HG03521 (cell line): ENCODE results near the gene METTL4.
"Not testable (repeated sequence)": the region's sequence is repeated elsewhere in the genome, so short reads cannot be mapped to it uniquely, and the experiment has no call there.

Experiments
- ATAC-seq: cut with Tn5 transposase; IDR thresholded peaks from one replicate; pipeline ENCODE4 v1.9.1; 2021; ENCODE audit warnings: mild to moderate bottlenecking, moderate library complexity; ENCODE audit not compliant: unreplicated experiment

METTL4 gene

GRCh38 chr18:2564373-2564772, 6.9 kb downstream of the METTL4 start:
- no peak for ATAC-seq

- ATAC-seq: no peak
Measured at GRCh38 chr18:2559249-2559648, 12.1 kb downstream of the METTL4 start.

GRCh38 chr18:2557536-2557935, 13.8 kb downstream of the METTL4 start:
- ATAC-seq: no peak

- no peak for ATAC-seq
Measured at GRCh38 chr18:2555895-2556294, 15.4 kb downstream of the METTL4 start.

DNA sequence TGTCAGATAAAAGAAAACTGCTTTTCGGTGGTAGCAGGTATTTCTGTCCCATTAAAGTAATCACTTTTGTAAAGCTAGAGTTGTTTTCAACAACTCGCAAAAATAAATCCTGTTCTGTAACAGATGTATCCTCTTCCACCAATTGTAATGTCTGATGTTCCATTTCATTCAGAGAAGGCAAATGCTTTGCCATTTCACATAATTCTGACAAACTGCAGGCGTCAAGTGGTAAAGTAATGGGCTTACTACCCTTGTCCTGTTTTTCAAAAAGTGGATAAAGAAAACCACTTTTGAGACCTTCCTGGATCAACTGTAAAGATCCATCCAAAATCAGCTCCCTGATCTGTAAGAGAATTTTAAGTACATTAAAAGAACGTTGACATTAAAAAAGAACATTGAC, 16.6 kb downstream of the METTL4 start:
- ATAC-seq: no peak

DNA sequence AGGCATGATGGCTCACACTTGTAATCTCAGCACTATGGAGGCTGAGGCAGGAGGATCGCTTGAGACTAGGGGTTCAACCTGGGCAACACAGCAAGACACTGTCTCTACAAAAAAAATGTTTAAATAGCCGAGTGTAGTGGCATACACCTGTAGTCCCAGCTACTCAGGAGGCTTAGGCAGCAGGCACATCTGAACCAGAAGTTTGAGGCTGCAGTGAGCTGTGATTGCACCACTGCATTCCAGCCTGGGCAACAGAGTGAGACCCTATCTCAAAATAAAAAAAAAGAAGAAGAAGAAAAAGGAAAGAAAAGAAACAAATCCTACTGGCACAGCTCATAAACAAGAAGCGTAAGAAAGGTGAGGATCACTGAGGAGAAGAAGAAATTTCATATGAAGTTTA, 19.9 kb downstream of the METTL4 start:
- ATAC-seq: no peak

- no peak for ATAC-seq
Measured at GRCh38 chr18:2549462-2549861, 21.8 kb downstream of the METTL4 start.

DNA sequence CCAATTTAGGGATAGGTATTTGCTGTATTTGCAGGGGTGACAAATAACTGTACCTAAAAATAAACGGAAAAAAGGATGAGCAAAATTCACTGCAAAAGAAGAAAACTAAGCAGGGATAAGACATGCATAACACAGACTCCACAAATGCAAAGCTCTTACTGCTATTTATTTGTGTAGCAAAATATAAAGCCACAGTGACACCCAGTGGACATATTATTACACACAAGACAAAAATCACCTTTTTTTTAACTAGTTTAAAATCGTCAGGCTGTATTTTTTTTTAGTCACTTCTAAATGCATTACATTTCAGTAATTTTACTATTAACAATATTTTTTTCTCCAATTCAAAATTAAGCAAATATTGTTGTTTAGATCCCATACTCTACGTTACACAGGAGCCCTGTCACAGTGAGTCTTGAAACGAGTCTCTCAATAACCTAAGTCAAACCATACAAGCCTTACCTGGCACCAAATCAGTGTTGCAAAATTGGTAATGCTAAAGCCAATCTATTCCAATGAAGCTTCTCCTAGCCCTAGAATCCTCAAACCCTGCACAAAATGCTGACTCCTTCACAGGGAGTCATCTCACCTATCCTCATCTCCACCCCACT, 23.7 kb downstream of the METTL4 start:
- ATAC-seq: no peak

DNA sequence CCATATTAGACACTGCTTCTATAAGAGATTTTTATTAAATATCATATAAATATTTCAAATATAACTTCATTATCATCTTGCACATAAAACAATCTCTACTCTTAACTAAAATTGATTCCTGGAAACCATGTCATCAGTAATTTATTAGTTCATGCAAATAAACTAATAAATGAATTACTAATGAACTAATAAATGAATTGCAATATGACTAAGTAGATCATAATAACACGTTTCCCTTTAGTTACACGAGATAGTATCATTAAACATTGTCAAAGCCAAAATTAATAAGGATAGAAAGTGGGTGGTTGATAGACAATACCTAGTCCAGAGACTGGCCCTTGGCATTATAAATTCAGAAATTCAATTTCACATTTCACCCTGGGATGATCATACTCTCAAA, 26.1 kb downstream of the METTL4 start:
- no peak for ATAC-seq

GRCh38 chr18:2541925-2542563, 29.3 kb downstream of the METTL4 start:
- not testable (repeated sequence) for ATAC-seq

- ATAC-seq: no peak
Measured at GRCh38 chr18:2540575-2540974, 30.7 kb downstream of the METTL4 start.

- no peak for ATAC-seq
Measured at GRCh38 chr18:2538844-2539243, 32.5 kb downstream of the METTL4 start.

GRCh38 chr18:2538236-2538635, 33.1 kb downstream of the METTL4 start:
- no peak for ATAC-seq

DNA sequence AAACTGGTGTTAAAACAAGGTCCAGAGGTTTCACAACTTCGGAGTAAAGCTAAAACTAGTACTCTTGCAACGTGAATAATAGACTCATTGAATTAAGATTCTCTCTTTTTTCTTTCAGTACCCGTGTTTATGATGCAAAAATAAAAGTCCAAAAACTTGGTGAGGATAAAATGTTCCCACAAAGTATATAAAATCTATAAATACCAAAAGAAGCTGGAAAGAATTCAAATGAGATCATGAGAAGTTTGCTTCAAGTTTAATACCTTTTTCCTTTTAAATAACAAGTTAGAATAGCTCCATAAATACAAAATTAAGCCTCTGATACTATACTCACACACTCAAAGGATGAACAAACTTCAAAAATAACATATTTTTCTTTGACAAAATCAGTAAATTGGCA, 34.0 kb downstream of the METTL4 start:
- no peak for ATAC-seq

GRCh38 chr18:2536493-2536892, 34.8 kb downstream of the METTL4 start:
- no peak for ATAC-seq

- ATAC-seq: no peak
Measured at GRCh38 chr18:2536063-2536462, 35.2 kb downstream of the METTL4 start.

- ATAC-seq: no peak
Measured at GRCh38 chr18:2535419-2535910, 35.8 kb downstream of the METTL4 start.

DNA sequence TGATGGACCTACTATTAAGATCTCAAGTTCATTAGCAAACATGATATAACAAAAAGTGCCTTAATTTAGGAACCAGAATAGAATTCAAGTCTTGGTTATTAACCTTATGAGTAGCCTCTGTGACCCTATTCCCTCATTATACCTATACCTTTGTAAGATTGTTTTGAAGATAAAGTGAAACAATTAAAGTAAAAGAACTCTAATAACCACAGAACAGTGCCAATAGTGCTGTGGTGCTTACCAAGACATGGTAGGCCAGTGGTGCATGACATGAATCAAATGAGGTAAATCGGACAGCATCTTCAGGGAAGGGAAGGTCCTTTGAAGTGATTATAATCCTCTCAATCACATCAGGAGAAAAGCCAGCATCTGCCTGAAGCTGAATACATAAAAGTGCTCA, 36.4 kb downstream of the METTL4 start:
- ATAC-seq: no peak

GRCh38 chr18:2532797-2533196, 38.5 kb downstream of the METTL4 start:
- no peak for ATAC-seq

GRCh38 chr18:2531751-2532150, 39.6 kb downstream of the METTL4 start:
- ATAC-seq: no peak

DNA sequence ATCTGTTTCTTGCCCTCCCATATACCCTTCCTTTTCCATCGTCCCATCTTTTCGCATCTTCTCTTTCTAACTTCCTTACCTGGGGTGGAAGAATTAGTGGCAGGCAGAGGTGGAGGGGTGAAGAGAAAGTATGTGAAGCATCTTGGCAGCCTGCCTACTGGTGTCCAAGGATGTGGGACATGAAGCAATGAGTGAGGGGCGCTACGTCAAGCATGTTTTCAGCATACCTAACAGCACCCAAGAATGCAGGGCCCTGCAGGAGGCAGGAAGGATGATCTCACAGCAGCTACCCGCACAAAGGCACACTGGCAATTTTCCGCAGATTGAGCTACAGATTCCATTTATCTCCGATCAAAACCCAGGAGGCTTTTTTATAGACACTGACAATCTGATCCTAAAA, 42.2 kb downstream of the METTL4 start:
- no peak for ATAC-seq

- ATAC-seq: no peak
Measured at GRCh38 chr18:2526329-2526728, 45.0 kb downstream of the METTL4 start.

DNA sequence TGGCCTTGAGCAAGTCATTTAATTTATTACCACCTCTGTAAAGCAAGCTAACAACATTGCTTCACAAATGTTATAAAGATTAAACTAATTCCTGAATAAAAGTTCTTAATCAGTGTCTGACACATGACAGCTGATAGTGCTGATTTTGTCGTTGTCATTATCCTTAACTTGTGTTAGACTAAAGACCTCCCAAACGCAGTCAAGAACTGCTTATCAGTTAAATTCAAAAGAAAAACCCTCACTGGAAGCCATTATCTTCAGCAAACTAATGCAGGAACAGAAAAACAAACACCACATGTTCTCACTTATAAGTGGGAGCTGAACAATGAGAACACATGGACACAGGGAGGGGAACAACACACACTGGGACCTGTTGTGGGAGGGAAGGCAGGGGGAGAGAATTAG, 46.5 kb downstream of the METTL4 start:
- not testable (repeated sequence) for ATAC-seq
